Measurements from ENCODE around the gene ASS1.

Gene ASS1

DNA sequence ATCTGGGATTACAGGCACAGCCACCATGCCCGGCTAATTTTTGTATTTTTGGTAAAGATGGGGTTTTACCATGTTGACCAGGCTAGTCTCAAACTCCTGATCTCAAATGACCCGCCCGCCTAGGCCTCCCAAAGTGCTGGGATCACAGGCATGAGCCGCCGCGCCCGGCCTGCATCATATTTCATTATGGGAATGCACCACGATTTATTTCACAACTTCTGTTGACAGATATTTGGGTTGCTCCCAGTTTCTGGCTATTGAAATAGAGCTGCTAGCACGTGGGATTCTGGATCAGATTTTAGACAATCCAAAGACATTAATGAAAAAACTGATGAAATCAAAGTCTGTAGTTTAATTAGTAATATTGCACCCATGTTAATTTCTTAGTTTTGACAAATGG lies 86.2 kb downstream of the ASS1 start:
- Histone ChIP-seq H3K9me3 (ENCODE audit: severe bottlenecking) (no peaks in the 10 kb centered on the region), H3K36me3 (ENCODE audit: low read depth) (no peaks in the 10 kb centered on the region), H3K4me3 (ENCODE audit: severe bottlenecking) (no peak overlapping the region), H3K27ac (ENCODE audit: poor library complexity, severe bottlenecking) (no peak overlapping the region), H3K4me1 (ENCODE audit: insufficient read depth, poor library complexity, severe bottlenecking) (peaks cover 10% of the 10 kb centered on the region), H3K27me3 (ENCODE audit: insufficient read depth, poor library complexity, severe bottlenecking) (no peaks in the 10 kb centered on the region)
- DNase-seq (ENCODE audit: low spot score) (no peak), ATAC-seq (ENCODE audit: low read depth) (0 out of 3 replicates have a peak, but pooled peaks have one; percentile 41)
- TF ChIP-seq, protein P1, sequence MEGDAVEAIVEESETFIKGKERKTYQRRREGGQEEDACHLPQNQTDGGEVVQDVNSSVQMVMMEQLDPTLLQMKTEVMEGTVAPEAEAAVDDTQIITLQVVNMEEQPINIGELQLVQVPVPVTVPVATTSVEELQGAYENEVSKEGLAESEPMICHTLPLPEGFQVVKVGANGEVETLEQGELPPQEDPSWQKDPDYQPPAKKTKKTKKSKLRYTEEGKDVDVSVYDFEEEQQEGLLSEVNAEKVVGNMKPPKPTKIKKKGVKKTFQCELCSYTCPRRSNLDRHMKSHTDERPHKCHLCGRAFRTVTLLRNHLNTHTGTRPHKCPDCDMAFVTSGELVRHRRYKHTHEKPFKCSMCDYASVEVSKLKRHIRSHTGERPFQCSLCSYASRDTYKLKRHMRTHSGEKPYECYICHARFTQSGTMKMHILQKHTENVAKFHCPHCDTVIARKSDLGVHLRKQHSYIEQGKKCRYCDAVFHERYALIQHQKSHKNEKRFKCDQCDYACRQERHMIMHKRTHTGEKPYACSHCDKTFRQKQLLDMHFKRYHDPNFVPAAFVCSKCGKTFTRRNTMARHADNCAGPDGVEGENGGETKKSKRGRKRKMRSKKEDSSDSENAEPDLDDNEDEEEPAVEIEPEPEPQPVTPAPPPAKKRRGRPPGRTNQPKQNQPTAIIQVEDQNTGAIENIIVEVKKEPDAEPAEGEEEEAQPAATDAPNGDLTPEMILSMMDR (IDR thresholded peaks at IDR 0.05; ENCODE audit: poor library complexity, severe bottlenecking), result no peak

DNA sequence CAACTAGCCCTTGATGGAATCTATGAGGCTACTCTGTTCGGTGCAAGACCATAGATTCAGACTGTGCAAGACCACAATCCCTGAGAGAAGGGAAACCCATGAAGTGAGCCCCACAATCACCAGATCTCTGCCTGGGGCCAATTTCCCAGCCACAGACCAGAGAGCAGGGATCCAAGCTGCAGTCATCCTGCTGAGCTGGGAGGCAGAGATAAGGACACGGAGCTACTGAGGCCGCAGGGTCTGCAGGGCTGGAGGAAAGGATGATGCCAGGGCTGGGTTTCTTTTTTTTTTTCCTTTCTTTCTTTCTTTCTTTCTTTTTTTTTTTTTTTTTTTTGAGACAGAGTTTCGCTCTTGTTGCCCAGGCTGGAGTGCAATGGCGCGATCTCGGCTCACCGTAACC lies 86.9 kb downstream of the ASS1 start:
- no peaks in the 10 kb centered on the region for H3K27me3 ChIP-seq (ENCODE audit: insufficient read depth, poor library complexity, severe bottlenecking)
- TF ChIP-seq, protein P1 (IDR thresholded peaks at IDR 0.05; ENCODE audit: poor library complexity, severe bottlenecking), result no peak
- H3K36me3 ChIP-seq (ENCODE audit: low read depth), result no peaks in the 10 kb centered on the region
- no peak overlapping the region for H3K4me3 ChIP-seq (ENCODE audit: severe bottlenecking)
- H3K4me1 ChIP-seq (ENCODE audit: insufficient read depth, poor library complexity, severe bottlenecking), result peaks cover 12% of the 10 kb centered on the region
- peaks cover under 1% of the 10 kb centered on the region for H3K9me3 ChIP-seq (ENCODE audit: severe bottlenecking)
- no peak overlapping the region for H3K27ac ChIP-seq (ENCODE audit: poor library complexity, severe bottlenecking)
- ATAC-seq (ENCODE audit: low read depth) (no peak), DNase-seq (ENCODE audit: low spot score) (no peak)

DNA sequence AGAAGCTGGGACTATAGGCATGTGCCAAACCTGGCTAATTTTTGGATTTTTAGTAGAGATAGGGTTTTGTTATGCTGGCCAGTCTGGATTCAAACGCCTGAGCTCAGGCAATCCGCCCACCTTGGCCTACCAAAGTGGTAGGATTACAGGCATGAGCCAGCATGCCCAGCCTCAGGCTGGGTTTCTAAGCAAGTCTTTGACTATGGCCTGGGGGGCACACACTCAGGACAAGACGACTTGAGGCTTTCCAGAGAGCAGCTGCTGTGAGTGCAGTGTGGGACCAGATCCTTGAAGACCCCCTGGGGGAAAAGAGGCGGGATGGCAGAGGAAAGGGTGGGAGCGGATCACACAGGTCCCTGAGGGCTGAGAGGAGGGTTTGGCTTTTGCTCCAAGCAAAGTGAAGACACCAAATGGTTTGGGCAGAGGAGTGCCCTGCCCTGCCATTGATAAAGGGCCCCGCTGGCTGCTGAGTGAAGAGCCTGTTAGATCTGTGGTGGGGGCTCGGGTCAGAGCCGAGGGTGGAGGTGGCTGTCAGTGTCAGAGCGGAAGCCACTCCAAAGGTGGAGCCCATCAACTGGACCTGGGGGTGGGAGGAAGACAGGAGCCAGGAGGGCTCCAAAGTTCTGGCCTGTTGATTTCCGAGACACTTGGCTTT lies 87.8 kb downstream of the ASS1 start:
- Histone ChIP-seq H3K27me3 (ENCODE audit: insufficient read depth, poor library complexity, severe bottlenecking) (no peaks in the 10 kb centered on the region), H3K36me3 (ENCODE audit: low read depth) (no peaks in the 10 kb centered on the region), H3K27ac (ENCODE audit: poor library complexity, severe bottlenecking) (no peak overlapping the region), H3K9me3 (ENCODE audit: severe bottlenecking) (peaks cover 2% of the 10 kb centered on the region), H3K4me1 (ENCODE audit: insufficient read depth, poor library complexity, severe bottlenecking) (peaks cover 14% of the 10 kb centered on the region), H3K4me3 (ENCODE audit: severe bottlenecking) (no peak overlapping the region)
- ATAC-seq (ENCODE audit: low read depth) (peak; percentile 60; the same call in 2 of the 3 replicates), DNase-seq (ENCODE audit: low spot score) (no peak)
- TF ChIP-seq, protein P1 (IDR thresholded peaks at IDR 0.05; ENCODE audit: poor library complexity, severe bottlenecking), result no peak

DNA sequence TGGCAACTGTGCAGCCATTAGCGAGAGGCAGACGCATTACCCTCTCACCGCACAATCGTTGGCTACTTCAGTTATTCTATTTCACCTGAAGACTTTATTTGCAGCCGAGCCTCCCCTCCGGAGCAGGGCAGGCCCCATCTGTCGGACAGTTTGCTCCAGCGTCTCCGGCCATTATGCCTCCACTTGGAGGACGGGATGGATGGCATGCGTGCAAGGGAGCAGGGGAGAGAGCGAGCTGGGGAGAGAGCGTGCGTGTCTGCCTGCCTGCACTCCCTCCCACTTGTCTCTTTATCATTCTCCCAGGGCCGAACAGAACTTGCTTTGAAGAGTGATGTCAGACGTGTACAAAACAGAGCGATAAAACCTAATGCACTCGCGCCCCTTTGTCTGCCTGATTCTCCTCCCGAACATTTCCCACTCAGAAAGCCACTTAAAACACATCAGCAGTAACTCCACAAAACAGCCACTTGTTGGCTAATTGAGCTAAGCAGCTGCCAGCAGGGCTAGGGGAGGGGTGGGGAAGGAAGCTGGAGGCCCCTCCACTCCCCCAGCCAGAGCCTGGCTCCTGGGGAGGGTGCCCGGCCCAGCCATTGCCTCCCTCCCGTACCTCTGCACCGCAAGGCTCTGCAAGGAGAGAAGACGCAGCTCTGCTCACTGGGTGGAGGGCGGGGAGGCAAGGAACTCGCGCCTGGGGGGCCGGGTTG lies 91.2 kb downstream of the ASS1 start:
- Histone ChIP-seq H3K4me3 (ENCODE audit: severe bottlenecking) (no peak overlapping the region), H3K27me3 (ENCODE audit: insufficient read depth, poor library complexity, severe bottlenecking) (no peaks in the 10 kb centered on the region)
- TF ChIP-seq, protein P1 (IDR thresholded peaks at IDR 0.05; ENCODE audit: poor library complexity, severe bottlenecking), result no peak

DNA sequence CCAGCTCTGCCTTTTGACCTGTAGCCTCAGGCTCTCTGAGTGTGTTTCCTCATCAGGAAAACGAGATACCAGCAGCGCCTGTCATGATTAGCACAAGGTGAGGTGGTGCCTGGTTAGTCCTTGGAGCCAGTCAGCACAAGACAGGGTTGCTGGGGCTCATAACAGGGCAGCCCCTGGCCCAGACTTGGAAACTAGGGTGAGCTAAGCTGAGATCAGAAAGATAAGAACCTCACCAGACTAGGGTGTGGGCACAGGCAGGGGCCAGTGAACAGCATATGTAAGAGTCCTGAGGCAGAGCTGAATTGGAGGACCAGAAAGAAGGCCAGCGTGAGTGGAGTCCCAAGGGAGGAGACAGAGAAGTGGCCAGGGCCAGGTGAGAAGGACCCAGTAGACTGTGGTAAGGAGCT lies 91.9 kb downstream of the ASS1 start:
- H3K9me3 ChIP-seq (ENCODE audit: severe bottlenecking), result peaks cover 2% of the 10 kb centered on the region
- H3K27ac ChIP-seq (ENCODE audit: poor library complexity, severe bottlenecking), result no peak overlapping the region
- ATAC-seq (ENCODE audit: low read depth), result peak; percentile 9; the same call in 1 of the 3 replicates
- TF ChIP-seq, protein P1 (IDR thresholded peaks at IDR 0.05; ENCODE audit: poor library complexity, severe bottlenecking), result no peak
- no peaks in the 10 kb centered on the region for H3K36me3 ChIP-seq (ENCODE audit: low read depth)
- peaks cover 36% of the 10 kb centered on the region for H3K4me1 ChIP-seq (ENCODE audit: insufficient read depth, poor library complexity, severe bottlenecking)
- no peaks in the 10 kb centered on the region for H3K27me3 ChIP-seq (ENCODE audit: insufficient read depth, poor library complexity, severe bottlenecking)
- H3K4me3 ChIP-seq (ENCODE audit: severe bottlenecking), result no peak overlapping the region
- no peak for DNase-seq (ENCODE audit: low spot score)

More for the DNA sequence above, 91.2 kb downstream of the ASS1 start:
- H3K36me3 ChIP-seq (ENCODE audit: low read depth), result no peaks in the 10 kb centered on the region
- peaks cover 2% of the 10 kb centered on the region for H3K9me3 ChIP-seq (ENCODE audit: severe bottlenecking)
- ATAC-seq (ENCODE audit: low read depth), result no peak
- no peak overlapping the region for H3K27ac ChIP-seq (ENCODE audit: poor library complexity, severe bottlenecking)
- H3K4me1 ChIP-seq (ENCODE audit: insufficient read depth, poor library complexity, severe bottlenecking), result peaks cover 40% of the 10 kb centered on the region
- DNase-seq (ENCODE audit: low spot score), result no peak

Measured in RWPE2 (cell line).